Upper lobe of left lung (tissue), 6 donors: ENCODE data around the gene ATF6B. TPM values are rescaled to one million over a fixed set of nuclear protein-coding genes. Genes with fewer than 3 reads are reported as not detected.
A peak's percentile ranks its signal among the peaks of the same experiment; 100 is the strongest.

ENCODE experiments used
- ATAC-seq, 2 donors: fragments of 200-7000 bp; cut with Tn5 transposase; one replicate each; pipeline ENCODE4 v1.9.1; 2022; ENCODE audit warnings: mild to moderate bottlenecking in 2 of 2, moderate library complexity in 2 of 2; ENCODE audit not compliant: low FRiP score in 2 of 2
- DNase-seq, 2 donors: peaks; one replicate each; pipeline ENCODE4 v3.0.0-alpha.2; 2019 to 2020
- H3K27ac ChIP-seq, 4 donors: fragments of 200-600 bp; sonication (generic); one replicate each; pipeline ENCODE4 v1.5.1; 2016 to 2019
- H3K27me3 ChIP-seq, 4 donors: fragments of 200-600 bp; sonication (generic); one replicate each; pipeline ENCODE4 v1.5.1; 2017 to 2019
- H3K36me3 ChIP-seq, 4 donors: fragments of 200-600 bp; sonication (generic); one replicate each; pipeline ENCODE4 v1.5.1; 2016 to 2019
- H3K4me1 ChIP-seq, 4 donors: fragments of 200-600 bp; sonication (generic); one replicate each; pipeline ENCODE4 v1.5.1; 2018 to 2019
- H3K4me3 ChIP-seq, 4 donors: fragments of 200-600 bp; sonication (generic); one replicate each; pipeline ENCODE4 v1.5.1; 2017 to 2019; ENCODE audit warnings: mild to moderate bottlenecking in 2 of 4, moderate library complexity in 1 of 4
- H3K9me3 ChIP-seq, 4 donors: fragments of 200-600 bp; sonication (generic); one replicate each; pipeline ENCODE4 v1.5.1; 2018 to 2019
- EP300 ChIP-seq, 4 donors: sonication (generic); formaldehyde crosslinking; IDR thresholded peaks; one replicate each; pipeline ENCODE4 v1.5.1; 2017; ENCODE audit warnings: antibody characterized with exemption in 4 of 4, control low read depth in 2 of 4
- POLR2A ChIP-seq, 4 donors: fragments of 450-650 bp; IDR thresholded peaks; one replicate each; pipeline ENCODE4 v1.5.1; 2016 to 2017; ENCODE audit warnings: antibody characterized with exemption in 4 of 4, mild to moderate bottlenecking in 2 of 4
- POLR2AphosphoS5 ChIP-seq, 2 donors: sonication (generic); formaldehyde crosslinking; IDR thresholded peaks; one replicate each; pipeline ENCODE4 v1.5.1; 2017; ENCODE audit warnings: antibody characterized with exemption in 2 of 2
- WGBS, 2 donors: methylation state at CpG; one replicate each; pipeline ENCODE4 v1.1.5; 2017 to 2018; 5-methylcytosine and 5-hydroxymethylcytosine counted together
- total RNA-seq, 6 donors: library from RNA; depleted of rRNA in 4 of 6; stranded (reverse); fragments of >200 nt in 4 of 6; gene quantifications; one replicate each; pipeline versions ENCODE4 v1.1.0 to v1.2.1, GENCODE V29; 2016 to 2021
- TF ChIP-seq, protein P1 (sequence below), 6 experiments: fragments of 450-650 bp in 4 of 6; fragments of 200-600 bp in 2 of 6; sonication (generic) in 2 of 6; IDR thresholded peaks; one replicate each; pipeline ENCODE4 v1.5.1; 2016 to 2019; ENCODE audit warnings: antibody characterized with exemption in 6 of 6
- donor health status: DM: no; HTN: no; CAD: no; lungs with moderate emphysema.
- donor health status: DM: no; HTN: yes; CAD: no; lungs with severe emphysema.

The ATF6B gene
- total RNA-seq, 6 donors from 2014 or later: 35.3 to 230 (median 95.8) TPM

DNA sequence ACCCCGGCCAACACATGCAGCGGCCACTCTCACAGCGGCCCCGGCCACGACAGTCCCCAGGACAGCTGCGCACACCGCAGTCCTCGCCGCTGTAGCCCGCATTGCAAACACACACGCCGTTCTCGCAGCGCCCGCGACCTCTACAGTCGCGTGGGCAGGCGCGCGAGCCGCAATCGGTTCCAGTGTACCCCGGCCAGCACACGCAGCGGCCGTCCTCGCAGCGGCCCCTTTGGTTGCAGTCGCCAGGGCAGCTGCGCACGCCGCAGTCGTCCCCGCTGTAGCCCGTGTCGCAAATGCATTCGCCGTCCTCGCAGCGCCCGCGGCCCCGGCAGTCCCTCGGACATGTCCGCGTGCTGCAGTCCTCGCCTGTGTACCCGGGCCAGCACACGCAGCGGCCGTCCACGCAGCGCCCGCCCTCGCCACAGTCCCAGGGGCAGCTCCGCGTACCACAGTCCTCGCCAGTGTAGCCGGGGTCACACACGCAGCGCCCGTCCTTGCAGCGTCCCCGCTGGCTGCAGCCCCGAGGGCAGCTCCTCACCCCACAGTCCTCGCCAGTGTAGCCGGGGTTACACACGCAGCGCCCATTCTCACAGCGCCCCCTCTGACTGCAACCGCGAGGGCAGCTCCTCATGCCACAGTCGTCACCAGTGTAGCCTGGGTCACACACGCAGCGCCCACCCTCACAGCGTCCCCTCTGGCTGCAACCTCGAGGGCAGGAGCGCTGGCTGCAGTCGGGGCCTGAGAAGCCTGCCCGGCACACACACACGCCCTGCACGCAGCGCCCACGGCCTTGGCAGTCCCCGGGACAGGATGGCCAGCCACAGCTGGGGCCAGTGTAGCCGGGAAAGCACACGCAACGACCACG is 31.4 kb downstream of the ATF6B start:
- peak; percentile 5 to 9 for ATAC-seq
- Histone ChIP-seq H3K9me3 (no peaks in the 10 kb centered on the region), H3K4me3 (peak overlapping the region in 2 of 4 donors; percentile 2 to 13), H3K27ac (peak overlapping the region in 1 of 4 donors; percentile 19), H3K4me1 (peaks cover 16 to 35% (median 21%) of the 10 kb centered on the region in 4 donors), H3K27me3 (peaks cover 0 to 8% (median 0%) of the 10 kb centered on the region in 4 donors), H3K36me3 (peaks cover 0 to 42% (median 12%) of the 10 kb centered on the region in 4 donors)
- TF ChIP-seq POLR2AphosphoS5 (IDR thresholded peaks at IDR 0.05): no peak
- TF ChIP-seq, protein P1, sequence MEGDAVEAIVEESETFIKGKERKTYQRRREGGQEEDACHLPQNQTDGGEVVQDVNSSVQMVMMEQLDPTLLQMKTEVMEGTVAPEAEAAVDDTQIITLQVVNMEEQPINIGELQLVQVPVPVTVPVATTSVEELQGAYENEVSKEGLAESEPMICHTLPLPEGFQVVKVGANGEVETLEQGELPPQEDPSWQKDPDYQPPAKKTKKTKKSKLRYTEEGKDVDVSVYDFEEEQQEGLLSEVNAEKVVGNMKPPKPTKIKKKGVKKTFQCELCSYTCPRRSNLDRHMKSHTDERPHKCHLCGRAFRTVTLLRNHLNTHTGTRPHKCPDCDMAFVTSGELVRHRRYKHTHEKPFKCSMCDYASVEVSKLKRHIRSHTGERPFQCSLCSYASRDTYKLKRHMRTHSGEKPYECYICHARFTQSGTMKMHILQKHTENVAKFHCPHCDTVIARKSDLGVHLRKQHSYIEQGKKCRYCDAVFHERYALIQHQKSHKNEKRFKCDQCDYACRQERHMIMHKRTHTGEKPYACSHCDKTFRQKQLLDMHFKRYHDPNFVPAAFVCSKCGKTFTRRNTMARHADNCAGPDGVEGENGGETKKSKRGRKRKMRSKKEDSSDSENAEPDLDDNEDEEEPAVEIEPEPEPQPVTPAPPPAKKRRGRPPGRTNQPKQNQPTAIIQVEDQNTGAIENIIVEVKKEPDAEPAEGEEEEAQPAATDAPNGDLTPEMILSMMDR (IDR thresholded peaks at IDR 0.05): peak in 1 of 6 experiments; percentile 12
- 52 to 79% methylated on average over 12 to 62 of the region's 90 CpGs for WGBS, 2 donors
- DNase-seq: peak in 1 of 2 donors; percentile 85

DNA sequence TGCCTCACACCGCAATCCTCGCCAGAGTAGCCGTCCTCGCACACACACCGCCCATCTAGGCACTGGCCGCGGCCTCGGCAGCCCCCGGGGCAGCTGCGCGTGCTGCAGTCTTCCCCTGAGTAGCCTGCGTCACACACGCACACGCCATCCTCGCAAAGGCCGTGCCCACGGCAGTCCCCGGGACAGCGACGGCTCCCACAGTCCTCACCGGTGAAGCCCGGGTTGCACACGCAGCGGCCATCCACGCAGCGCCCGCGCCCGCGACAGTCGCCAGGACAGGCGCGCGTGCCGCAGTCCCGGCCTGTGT is 32.0 kb downstream of the ATF6B start:
- peak overlapping the region in 2 of 4 donors; percentile 2 to 13 for H3K4me3 ChIP-seq

DNA sequence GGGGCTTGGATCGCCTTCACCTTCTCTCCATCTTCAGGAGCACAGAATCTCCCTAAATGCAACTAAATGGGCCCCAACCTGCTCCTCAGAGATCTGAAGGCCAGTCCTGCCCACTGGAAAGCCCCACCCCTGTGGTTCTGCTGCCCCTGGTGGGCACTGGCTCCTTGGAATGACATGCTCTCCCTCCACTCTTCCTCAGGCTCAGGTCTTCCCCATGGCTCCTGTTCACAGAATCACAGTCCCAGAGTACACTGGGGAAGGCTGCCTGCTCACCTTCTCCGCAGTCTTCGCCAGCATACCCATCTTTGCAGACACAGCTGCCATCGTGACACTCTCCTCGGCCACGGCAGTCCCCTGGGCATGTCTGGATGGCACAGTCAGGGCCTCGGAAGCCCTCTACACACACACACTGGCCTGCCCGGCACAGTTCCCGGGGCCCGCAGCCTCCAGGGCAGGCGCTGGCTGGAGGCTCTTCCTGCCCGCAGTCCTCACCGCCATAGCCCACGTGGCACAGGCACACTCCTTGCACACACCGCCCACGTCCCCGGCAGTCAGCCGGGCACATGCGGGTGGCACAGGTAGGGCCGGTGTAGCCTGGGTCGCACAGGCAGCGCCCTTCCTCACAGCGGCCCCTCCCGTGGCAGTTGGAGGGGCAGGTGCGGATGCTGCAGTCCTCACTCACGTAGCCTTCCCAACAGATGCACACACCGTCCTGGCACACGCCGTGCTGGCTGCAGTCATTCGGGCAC is 32.5 kb downstream of the ATF6B start:
- H3K4me3 ChIP-seq: peak overlapping the region in 1 of 4 donors; percentile 2
- H3K27ac ChIP-seq: peak overlapping the region in 1 of 4 donors; percentile 36
- DNase-seq (peak in 1 of 2 donors; percentile 79), ATAC-seq (peak in 1 of 2 donors; percentile 3)
- 79 to 89% methylated on average over 7 to 22 of the region's 30 CpGs for WGBS, 2 donors
- peaks cover 0 to 8% (median 0%) of the 10 kb centered on the region in 4 donors for H3K27me3 ChIP-seq
- peaks cover 18 to 37% (median 22%) of the 10 kb centered on the region in 4 donors for H3K4me1 ChIP-seq
- peaks cover 0 to 40% (median 12%) of the 10 kb centered on the region in 4 donors for H3K36me3 ChIP-seq
- H3K9me3 ChIP-seq: no peaks in the 10 kb centered on the region
- no peak for TF ChIP-seq POLR2AphosphoS5 (IDR thresholded peaks at IDR 0.05)
- no peak for TF ChIP-seq POLR2A (IDR thresholded peaks at IDR 0.05)
- TF ChIP-seq, protein P1 (IDR thresholded peaks at IDR 0.05): no peak
- TF ChIP-seq EP300 (IDR thresholded peaks at IDR 0.05): no peak

More for the DNA sequence above, 32.0 kb downstream of the ATF6B start:
- DNase-seq (no peak), ATAC-seq (no peak)
- no peak overlapping the region for H3K27ac ChIP-seq
- peaks cover 0 to 42% (median 12%) of the 10 kb centered on the region in 4 donors for H3K36me3 ChIP-seq
- peaks cover 18 to 37% (median 22%) of the 10 kb centered on the region in 4 donors for H3K4me1 ChIP-seq
- TF ChIP-seq, protein P1 (IDR thresholded peaks at IDR 0.05): no peak
- TF ChIP-seq POLR2AphosphoS5 (IDR thresholded peaks at IDR 0.05) (no peak), POLR2A (IDR thresholded peaks at IDR 0.05) (no peak), EP300 (IDR thresholded peaks at IDR 0.05) (no peak)
- H3K27me3 ChIP-seq: peaks cover 0 to 8% (median 0%) of the 10 kb centered on the region in 4 donors
- WGBS, 2 donors: 42% methylated on average over 11 to 26 of the region's 36 CpGs
- no peaks in the 10 kb centered on the region for H3K9me3 ChIP-seq

DNA sequence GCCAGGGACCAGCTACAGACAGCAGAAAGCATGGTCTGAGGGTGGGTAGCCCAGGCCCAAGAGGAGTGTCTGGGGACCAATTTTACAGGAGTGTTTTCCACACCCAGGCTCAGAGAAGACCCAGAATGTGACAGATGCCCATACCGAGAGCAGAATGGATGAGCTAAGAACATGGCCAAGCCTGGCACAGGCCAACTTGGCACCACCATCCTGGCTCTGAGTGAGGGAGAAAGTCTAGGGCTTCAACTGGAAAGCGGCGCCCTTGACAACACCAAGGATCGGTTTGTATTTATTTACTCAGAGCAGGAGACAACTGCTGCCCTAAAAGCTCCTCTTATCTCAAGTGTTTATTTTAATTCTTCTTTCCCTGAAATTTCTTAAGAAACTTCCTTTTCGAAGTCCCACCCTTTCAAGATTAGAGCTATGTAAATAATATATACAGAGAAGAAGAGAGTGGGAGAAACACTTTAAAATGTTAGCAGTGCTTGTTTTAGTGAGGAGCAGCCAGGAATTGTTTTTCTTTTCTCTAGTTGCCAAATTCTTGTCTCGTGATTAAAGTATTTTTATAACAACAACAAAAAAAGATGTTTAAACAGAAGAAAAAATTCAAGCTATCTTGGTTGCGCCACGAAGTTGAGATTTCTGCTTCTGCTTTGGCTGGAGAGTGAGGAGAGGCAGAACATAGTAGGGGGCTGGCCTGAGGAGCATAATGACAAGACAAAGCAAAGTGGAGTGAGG is 35.1 kb downstream of the ATF6B start:
- DNase-seq (no peak), ATAC-seq (peak in 1 of 2 donors; percentile 4)
- Histone ChIP-seq H3K27me3 (peaks cover 0 to 8% (median 0%) of the 10 kb centered on the region in 4 donors), H3K36me3 (peaks cover 0 to 44% (median 12%) of the 10 kb centered on the region in 4 donors), H3K4me3 (no peak overlapping the region), H3K4me1 (peaks cover 21 to 40% (median 24%) of the 10 kb centered on the region in 4 donors), H3K9me3 (no peaks in the 10 kb centered on the region), H3K27ac (peak overlapping the region; percentile 45 to 63 (median 50))
- 32 to 35% methylated on average over 8 of the region's 8 CpGs for WGBS, 2 donors
- no peak for TF ChIP-seq POLR2A (IDR thresholded peaks at IDR 0.05)
- TF ChIP-seq, protein P1 (IDR thresholded peaks at IDR 0.05): no peak
- TF ChIP-seq EP300 (IDR thresholded peaks at IDR 0.05): no peak
- TF ChIP-seq POLR2AphosphoS5 (IDR thresholded peaks at IDR 0.05): no peak
